DMS53 treated with DMSO at 0.1 percent for 48 hours (cell line): ENCODE measurements around the gene SENP6.
"Not testable (repeated sequence)": the region's sequence is repeated elsewhere in the genome, so short reads cannot be mapped to it uniquely, and the experiment has no call there.

ENCODE experiments used
- DNase-seq: peaks from one replicate; lab custom pipeline; 2025; ENCODE audit not compliant: unreplicated experiment; lab: John Stamatoyannopoulos, UW

The SENP6 gene

DNA sequence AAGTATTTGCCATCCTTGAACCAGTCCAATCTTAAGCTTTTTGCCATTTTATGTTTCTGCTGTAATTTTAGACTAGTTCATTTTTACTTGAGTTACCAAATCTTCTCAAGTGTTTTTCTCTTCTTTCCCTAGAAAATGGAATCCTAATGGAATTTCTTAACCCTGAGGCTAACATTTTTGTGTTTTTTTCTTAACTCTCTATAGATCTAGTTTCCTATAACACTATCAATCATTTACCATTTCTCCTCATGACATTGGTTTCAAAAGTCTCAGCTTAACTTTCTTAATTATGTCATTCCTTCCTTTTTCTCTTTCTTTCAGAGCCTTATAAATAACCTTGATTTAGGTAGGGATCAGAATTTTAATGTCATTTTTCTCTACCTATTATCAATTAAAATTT lies 54.8 kb downstream of the SENP6 start:
- no peak for DNase-seq

DNA sequence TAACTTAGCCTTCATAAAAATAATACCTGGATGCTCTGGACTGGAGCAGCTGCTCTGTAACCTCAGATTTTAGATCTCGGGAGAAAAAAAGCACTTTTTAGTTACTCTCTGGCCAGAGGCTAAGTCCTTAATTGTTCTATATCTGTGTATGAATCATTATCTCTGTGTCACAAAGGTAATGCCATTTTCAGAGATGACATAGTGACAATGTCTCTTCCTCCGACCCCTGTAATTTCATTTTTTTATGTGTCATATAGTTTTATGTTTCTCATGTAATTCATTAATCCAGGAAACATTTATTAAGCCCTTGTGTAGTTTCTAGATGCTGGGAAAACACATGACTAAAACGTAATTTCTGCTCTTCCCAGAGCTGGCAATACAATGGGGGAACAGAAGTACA lies 55.6 kb downstream of the SENP6 start:
- no peak for DNase-seq

- no peak for DNase-seq
Observed at GRCh38 chr6:75666592-75666991, 64.9 kb downstream of the SENP6 start.

GRCh38 chr6:75673884-75674283 lies 72.2 kb downstream of the SENP6 start:
- DNase-seq = no peak

- no peak for DNase-seq
Observed at GRCh38 chr6:75676377-75676776, 74.7 kb downstream of the SENP6 start.

DNA sequence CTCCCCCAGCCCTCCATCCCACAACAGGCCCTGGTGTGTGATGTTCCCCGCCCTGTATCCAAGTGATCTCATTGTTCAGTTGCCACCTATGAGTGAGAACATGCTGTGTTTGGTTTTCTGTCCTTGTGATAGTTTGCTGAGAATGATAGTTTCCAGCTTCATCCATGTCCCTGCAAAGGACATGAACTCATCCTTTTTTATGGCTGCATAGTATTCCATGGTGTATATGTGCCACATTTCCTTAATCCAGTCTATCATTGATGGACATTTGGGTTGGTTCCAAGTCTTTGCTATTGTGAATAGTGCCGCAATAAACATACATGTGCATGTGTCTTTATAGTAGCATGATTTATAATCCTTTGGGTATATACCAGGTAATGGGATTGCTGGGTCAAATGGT lies 80.9 kb downstream of the SENP6 start:
- DNase-seq = not testable (repeated sequence)

DNA sequence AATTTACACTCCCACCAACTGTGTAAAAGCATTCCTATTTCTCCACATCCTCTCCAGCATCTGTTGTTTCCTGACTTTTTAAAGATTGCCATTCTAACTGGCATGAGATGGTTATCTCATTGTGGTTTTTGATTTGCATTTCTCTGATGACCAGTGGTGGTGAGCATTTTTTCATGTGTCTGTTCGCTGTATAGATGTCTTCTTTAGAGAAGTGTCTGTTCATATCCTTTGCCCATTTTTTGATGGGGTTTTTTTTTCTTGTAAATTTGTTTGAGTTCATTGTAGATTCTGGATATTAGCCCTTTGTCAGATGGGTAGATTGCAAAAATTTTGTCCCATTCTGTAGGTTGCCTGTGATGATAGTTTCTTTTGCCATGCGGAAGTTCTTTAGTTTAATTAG lies 81.3 kb downstream of the SENP6 start:
- not testable (repeated sequence) for DNase-seq

DNA sequence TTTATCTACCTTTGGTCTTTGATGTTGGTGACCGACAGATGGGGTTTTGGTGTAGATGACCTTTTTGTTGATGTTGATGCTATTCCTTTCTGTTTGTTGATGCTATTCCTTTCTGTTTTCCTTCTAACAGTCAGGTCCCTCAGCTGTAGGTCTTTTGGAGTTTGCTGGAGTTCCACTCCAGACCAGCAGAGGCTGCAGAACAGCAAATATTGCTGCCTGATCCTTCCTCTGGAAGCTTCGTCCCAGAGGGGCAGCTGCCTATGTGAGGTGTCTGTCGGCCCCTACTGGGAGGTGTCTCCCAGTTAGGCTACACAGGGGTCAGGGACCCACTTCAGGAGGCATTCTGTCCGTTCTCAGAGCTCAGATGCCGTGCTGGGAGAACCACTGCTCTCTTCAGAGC lies 85.9 kb downstream of the SENP6 start:
- DNase-seq = not testable (repeated sequence)

DNA sequence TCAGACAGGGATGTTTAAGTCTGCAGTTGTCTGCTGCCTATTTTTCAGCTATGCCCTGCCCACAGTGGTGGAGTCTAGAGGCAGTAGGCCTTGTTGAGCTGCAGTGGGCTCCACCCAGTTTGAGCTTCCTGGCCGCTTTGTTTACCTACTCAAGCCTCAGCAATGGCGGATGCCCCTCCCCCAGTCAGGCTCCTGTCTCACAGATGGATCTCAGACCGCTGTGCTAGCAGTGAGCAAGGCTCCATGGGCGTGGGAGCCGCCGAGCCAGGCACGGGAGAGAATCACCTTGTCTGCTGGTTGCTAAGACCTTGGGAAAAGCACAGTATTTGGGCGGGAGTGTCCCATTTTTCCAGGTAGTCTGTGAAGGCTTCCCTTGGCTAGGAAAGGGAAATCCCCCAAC lies 86.3 kb downstream of the SENP6 start:
- not testable (repeated sequence) for DNase-seq

- DNase-seq = no peak
Observed at GRCh38 chr6:75689576-75689975, 87.9 kb downstream of the SENP6 start.

- DNase-seq = no peak
Observed at GRCh38 chr6:75691012-75691411, 89.3 kb downstream of the SENP6 start.

DNA sequence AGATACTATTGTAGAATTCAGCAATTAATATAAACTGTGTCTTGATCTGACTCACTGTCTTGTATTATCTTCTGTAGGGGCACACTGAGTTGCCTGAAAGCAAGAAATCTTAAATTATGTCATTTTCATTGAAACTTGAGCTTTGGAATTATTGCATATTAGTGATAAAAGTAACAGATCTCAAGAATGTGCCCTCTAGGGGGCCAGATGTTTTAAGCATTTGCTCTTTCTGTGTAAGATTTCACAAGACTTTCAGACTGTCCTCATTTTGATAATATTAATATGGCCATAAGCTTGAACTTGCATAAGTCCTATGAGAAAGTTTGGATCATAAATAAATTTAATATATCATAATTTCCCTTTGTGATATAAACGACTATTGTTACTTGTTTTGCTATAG lies 91.9 kb downstream of the SENP6 start:
- no peak for DNase-seq

DNA sequence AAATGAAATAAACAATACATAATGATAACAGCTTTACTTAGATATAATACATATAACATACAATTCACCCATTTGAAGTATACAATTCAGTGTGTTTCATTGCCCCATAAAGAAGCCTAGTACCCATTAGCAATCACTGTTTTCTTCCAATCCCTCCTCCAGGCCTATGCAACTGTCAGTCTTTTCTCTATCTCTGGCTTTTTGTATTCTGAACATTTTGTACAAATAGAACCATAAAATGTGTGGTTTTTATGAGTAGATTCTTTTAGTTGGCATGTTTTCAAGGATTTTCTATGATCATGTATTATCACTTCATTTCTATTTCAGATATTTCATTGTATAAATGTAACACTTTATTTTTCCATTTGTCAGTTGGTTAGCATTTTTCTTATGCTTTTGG lies 92.7 kb downstream of the SENP6 start:
- no peak for DNase-seq

DNA sequence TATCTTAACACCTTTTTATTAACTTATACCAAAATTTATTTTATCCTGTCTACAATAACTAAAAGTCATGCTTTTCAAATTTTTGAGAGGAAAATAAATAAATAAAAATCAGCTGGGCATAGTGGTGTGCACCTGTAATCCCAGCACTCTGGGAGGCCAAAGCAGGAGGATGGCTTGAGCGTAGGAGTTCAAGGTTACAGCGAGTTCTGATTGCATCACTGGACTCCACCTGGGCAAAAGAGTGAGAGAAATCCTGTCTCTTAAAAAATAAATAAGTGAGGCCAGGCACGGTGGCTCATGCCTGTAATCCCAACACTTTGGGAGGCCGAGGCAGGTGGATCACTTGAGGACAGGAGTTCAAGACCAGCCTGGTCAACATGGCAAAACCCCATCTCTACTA lies 106.7 kb downstream of the SENP6 start:
- not testable (repeated sequence) for DNase-seq

DNA sequence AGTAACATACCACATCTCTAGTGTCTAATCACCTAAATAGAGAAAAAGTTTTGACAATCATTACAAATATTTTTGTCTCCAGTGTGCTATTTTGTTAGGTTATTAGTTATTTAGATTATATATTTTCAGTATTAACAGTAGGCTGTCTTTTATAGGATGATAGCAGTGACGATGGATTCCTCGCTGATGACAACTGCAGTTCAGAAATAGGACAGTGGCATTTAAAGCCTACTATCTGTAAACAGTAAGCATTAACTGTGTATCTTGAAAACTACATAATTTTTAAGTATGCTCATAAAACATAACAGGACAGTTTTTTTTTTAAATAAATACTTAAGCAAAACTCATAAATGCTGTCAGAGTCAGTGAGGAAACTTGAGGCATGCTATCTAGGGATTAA lies 109.5 kb downstream of the SENP6 start:
- no peak for DNase-seq

- no peak for DNase-seq
Observed at GRCh38 chr6:75719133-75719532, 117.5 kb downstream of the SENP6 start.

DNA sequence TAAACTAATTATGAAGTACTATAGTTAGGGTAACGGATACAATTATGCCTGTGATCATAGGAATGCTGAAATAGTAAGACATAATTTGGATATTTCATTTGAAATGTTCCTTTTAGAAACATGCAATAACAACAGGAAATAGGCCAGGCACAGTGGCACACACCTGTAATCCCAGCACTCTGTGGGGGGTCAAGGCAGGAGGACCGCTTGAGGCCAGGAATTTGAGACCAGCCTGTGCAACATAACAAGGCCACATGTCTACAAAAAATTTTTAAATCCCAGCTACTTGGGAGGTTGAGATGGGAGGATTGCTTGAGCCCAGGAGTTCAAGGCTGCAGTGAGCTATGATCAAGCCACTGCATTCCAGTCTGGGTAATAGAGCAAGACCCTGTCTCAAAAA lies 121.7 kb downstream of the SENP6 start:
- no peak for DNase-seq

DNA sequence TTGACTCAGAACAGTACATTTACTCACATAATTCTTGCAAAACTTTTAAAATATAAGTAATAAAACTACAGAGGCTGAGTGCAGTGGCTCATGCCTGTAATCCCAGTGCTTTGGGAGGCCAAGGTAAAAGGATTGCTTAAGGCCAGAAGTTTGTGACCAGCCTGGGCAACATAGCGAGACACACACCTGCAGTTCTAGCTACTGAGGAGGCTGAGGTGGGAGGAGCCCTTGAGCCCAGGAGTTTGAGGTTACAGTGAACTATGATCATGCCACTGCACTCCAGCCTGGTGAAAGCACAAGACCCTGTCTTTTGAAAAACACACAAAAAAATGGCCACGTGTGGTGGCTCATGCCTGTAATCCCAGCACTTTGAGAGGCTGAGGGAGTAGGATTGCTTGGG lies 125.5 kb downstream of the SENP6 start:
- no peak for DNase-seq

GRCh38 chr6:75731029-75731428 lies 129.3 kb downstream of the SENP6 start:
- DNase-seq = not testable (repeated sequence)

GRCh38 chr6:75735491-75736186 lies 134.0 kb downstream of the SENP6 start:
- DNase-seq = peak; percentile 96

DNA sequence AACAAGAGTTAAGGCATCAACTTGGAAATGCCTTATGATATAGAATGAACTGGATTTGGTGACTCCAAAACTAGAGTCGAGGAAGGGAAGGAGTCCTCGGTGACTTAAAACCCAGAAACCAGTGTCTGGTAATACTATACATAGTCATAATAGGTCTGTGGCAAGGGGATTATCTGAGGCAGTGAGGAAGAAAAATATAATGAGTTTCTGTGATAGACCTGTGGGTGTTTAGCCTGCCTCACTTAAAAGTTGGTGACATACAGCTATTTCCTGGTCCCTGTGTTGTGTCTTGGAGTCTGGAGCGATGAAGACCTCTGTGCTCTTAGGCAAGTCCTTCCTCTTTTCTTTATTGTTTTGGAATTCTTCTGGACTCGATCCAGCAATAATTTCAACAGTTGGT lies 142.3 kb downstream of the SENP6 start:
- no peak for DNase-seq

GRCh38 chr6:75745404-75745803 lies 143.7 kb downstream of the SENP6 start:
- DNase-seq = no peak

GRCh38 chr6:75746221-75746620 lies 144.5 kb downstream of the SENP6 start:
- DNase-seq = no peak
